Islet of Langerhans (tissue), 1 donor: ENCODE data around the gene NOC4L.
"Not testable (repeated sequence)": the region's sequence is repeated elsewhere in the genome, so short reads cannot be mapped to it uniquely, and the experiment has no call there.

Source experiments
- FAIRE-seq: peaks from one replicate; lab custom pipeline; 2011; peaks lifted over from hg19 to GRCh38; lab: Jason Lieb, UNC

Gene NOC4L

GRCh38 chr12:132123970-132124765, 20.1 kb upstream of the NOC4L start:
- no peak for FAIRE-seq

DNA sequence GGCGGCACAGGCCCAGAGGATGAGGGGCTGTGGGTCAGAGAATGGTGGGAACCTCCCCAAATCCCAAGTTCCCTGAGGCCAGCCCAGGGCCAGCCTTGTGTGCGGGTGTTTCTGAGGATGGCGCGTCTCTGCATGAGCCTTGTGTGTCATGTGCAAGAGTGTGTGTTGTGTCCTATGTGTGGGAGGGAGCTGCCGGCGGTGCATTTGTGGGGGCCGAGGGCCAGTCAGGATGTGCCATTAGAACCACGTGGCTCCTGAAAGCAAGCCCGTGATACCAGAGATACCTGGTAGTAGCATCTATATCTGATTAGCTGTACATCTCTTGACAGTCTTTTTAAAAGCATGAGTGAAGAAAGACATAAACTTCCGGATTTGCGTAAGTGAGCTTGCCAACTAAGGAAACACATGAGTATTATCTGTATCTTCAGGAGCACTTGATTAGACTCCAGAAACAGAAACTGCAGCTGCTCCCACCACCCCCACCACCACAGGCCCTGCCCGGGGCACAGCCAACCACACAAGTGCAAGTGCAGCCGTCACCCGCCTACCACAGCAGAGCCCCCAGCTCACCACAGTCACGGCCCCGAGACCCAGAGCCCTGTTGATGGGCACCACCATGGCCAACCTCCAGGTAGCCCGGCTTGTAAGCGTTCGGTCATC, 19.4 kb upstream of the NOC4L start:
- FAIRE-seq: no peak

GRCh38 chr12:132125736-132126135, 18.5 kb upstream of the NOC4L start:
- FAIRE-seq: no peak

GRCh38 chr12:132127041-132127440, 17.2 kb upstream of the NOC4L start:
- FAIRE-seq: no peak

- FAIRE-seq: no peak
Observed at GRCh38 chr12:132129007-132129406, 15.2 kb upstream of the NOC4L start.

GRCh38 chr12:132130690-132131089, 13.6 kb upstream of the NOC4L start:
- FAIRE-seq: no peak

GRCh38 chr12:132131229-132131628, 13.0 kb upstream of the NOC4L start:
- no peak for FAIRE-seq

- no peak for FAIRE-seq
Observed at GRCh38 chr12:132131952-132132351, 12.3 kb upstream of the NOC4L start.

- no peak for FAIRE-seq
Observed at GRCh38 chr12:132132609-132133430, 11.4 kb upstream of the NOC4L start.

DNA sequence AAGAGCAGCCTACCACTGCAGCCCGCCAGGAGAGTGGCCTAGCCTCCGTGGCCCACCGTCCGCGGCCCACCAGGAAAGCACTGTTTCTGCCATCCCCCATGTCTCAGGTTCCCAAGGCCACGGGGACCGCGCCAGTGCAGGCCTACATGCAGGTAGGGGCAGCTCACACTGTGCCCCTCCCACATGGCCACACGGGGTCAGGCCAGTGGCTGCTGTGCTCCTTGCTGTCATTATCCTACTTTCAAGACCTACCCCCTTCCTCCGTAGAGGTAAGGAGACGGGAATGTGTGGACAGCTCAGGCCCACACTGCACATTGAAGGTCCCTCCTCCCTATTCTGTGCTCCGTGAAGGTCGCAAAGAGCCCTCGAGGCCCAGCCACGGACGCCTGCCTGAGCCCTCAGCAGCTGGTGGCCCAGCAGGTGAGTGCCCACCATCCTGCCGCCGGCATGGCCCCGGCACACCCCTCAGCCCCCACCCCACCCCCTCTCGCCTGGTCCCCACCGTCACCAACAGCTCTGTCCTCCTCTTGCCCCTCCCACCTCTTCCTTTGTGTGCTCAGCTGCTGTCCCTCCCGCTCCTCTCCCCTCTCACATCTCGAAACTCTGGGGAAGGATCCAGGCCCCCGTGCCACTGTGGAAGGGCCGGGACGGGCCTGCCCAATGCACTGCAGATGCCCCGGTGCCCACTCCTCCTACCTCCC, 10.2 kb upstream of the NOC4L start:
- FAIRE-seq: no peak

DNA sequence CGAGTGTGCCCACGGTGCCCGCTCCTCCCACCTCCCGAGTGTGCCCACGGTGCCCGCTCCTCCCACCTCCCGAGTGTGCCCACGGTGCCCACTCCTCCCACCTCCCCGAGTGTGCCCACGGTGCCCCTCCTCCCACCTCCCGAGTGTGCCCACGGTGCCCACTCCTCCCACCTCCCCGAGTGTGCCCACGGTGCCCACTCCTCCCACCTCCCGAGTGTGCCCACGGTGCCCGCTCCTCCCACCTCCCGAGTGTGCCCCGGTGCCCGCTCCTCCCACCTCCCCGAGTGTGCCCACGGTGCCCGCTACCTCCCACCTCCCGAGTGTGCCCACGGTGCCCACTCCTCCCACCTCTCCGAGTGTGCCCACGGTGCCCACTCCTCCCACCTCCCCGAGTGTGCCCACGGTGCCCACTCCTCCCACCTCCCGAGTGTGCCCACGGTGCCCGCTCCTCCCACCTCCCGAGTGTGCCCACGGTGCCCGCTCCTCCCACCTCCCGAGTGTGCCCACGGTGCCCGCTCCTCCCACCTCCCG, 9.5 kb upstream of the NOC4L start:
- FAIRE-seq: not testable (repeated sequence)

DNA sequence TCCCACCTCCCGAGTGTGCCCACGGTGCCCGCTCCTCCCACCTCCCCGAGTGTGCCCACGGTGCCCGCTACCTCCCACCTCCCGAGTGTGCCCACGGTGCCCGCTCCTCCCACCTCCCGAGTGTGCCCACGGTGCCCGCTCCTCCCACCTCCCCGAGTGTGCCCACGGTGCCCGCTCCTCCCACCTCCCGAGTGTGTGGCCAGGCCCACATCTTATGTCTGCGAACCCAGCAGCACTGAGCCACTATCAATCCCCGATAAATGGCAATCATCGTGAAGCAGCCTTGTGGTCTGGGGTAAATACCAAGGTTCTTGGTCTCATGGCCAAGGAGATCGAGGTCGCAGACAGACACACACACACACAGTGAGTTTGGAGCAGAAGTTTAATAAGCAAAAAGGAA, 8.0 kb upstream of the NOC4L start:
- not testable (repeated sequence) for FAIRE-seq

- no peak for FAIRE-seq
Observed at GRCh38 chr12:132137483-132138125, 6.7 kb upstream of the NOC4L start.

DNA sequence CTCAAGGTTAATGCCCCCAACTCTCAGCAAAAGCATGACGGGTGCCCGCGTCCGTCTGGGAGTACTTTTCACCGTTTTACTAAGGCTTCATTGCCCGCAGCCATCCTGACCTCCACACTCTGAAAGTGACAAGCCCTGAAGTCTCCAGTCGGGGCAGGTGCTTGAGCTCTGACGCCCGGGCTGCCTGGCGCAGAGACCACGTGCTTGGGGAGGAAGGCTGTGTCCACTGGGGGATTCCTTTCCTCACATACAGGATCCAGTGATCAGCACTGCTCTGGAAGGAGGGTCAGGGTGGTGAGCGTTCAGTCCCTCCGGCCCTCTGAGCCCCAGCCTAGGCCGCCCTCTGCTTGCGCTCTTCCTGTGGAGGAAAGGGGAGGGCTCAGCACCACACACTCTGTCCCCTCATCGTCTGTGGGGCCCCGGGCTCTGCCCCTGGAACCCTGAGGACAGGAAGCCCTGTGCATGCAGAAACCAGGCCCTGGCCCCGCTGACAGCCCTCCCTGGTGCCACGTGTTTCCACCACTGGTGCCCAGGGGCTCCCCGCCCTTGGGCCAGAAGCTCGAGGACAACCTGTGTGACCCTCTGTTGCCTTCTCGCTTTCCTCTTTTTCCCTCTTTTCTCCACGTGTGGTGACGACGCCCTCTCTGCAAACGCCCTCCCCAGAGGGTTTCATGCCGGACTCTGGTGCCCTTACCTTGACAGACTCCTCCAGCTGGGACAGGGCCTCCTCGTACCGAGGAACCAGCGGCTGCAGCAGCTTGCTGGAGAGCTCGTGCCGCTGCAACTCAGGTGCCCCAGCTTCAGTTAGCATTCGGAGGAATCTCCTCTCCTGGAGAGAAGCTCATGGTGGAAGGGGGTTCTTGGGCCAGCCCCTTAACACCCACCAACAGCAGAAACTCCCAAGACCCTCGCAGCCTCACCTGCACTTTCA, 5.1 kb upstream of the NOC4L start:
- no peak for FAIRE-seq

- FAIRE-seq: no peak
Observed at GRCh38 chr12:132139912-132140311, 4.3 kb upstream of the NOC4L start.

DNA sequence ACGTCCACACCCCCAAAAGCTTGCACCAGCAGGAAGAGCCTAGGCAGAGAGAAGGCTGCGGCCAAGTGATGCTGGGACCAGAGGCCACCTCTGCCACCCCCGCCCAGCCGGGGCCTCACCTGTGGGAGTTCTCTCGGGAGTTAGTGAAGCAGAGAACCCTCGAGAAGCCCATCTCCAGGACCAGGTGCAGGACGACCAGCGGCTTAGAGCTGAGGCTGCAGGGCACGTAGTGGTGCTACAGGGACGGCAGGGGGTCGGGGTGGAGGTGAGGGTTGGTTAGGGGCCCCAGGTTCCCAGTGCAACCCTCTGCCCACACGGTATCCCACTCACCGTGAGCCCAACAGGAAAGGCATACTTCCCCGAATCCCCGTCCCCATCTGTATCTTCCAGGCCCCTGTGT, 3.8 kb upstream of the NOC4L start:
- FAIRE-seq: no peak

GRCh38 chr12:132140918-132141841, 3.1 kb upstream of the NOC4L start:
- no peak for FAIRE-seq

GRCh38 chr12:132141976-132142678, 2.1 kb upstream of the NOC4L start:
- FAIRE-seq: no peak
